DMS53 (cell line): Measurements from ENCODE around the gene TCEA3.
"Not testable (repeated sequence)": the region's sequence is repeated elsewhere in the genome, so short reads cannot be mapped to it uniquely, and the experiment has no call there.

ENCODE experiments used
- DNase-seq: peaks from one replicate; lab custom pipeline; 2025; lab: John Stamatoyannopoulos, UW

Gene TCEA3

DNA sequence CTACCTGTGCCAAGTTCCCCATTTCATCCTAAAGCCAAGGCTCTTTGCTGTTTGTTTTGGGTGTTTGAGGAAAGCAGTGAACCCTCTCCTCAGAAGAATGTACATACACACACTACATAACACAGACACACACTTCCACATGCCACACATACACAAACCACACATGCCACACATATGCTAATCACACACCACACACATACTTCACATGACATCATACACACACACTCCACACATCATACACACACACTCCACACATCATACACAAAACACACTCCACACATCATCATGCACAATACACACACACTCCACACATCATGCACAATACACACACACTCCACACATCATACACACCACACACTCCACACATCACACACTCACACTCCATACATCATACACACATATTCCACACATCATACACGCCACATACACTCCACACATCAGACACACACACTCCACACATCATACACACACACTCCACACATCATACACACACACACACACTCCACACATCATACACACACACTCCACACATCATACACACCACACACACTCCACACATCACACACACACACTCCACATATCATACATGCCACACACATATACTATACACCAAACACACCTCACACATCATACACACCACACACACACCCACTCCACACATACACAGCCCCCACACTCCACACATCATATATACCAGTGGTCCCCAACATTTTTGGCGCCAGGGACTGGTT lies 32.3 kb downstream of the TCEA3 start:
- DNase-seq: peak; percentile 24

DNA sequence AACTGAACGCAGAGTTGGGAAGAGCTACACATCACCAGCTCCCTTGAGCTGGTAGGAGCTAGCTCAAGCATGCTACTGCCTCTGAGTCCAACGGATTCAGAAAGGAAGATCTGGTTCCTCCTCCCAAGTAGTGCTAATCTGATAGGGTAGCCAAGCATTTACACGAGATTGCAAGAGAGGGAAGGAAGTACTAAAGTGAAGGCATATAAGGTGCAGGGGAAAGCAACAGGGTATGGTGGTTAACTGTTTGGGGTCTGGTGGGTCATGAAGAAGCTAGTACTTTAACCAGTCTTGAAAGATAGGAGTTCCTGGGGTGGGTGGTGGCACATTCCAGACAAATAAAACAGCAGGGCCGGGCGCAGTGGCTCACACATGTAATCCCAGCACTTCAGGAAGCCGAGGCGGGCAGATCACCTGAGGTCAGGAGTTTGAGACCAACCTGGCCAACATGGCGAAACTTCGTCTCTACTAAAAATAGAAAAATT lies 34.7 kb downstream of the TCEA3 start:
- DNase-seq: no peak

- DNase-seq: no peak
These were observed 37.1 kb downstream of the TCEA3 start for GRCh38 chr1:23387494-23387893.

GRCh38 chr1:23385119-23385621 lies 39.4 kb downstream of the TCEA3 start:
- DNase-seq: no peak

DNA sequence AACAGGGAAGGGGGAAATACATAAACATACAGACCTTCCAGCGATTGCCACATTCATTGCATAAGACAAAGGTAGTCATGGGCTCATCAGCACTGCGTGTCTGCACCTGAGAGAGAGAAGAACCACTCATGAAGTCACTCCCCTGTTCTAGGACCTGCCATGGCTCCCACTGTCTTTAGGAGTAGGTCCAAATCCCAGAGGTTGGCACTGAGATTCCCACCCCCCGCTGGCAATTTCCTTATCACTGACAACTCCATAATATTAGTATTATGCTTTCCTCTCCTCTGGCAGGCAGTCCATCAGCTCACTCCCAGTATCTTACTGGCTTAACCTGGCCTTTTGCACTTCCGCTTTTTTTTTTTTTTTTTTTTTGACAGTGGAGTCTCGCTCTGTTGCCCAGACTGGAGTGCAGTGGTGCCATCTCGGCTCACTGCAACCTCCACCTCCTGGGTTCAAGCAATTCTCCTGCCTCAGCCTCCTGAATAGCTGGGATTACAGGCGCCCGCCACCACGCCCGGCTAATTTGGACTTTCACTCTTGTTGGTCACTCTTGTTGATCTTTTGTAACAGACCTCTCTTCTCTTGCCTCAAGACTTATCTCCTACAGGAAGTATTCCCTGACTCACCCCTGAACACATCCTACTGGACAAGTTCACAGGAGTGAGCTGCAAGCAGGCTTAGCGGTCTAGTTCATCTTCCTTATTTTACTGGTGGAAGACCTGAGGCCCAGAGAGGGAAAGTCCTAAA lies 40.1 kb downstream of the TCEA3 start:
- peak; percentile 22 for DNase-seq

GRCh38 chr1:23383577-23384311 lies 40.8 kb downstream of the TCEA3 start:
- DNase-seq: no peak

GRCh38 chr1:23381233-23381885 lies 43.2 kb downstream of the TCEA3 start:
- no peak for DNase-seq

DNA sequence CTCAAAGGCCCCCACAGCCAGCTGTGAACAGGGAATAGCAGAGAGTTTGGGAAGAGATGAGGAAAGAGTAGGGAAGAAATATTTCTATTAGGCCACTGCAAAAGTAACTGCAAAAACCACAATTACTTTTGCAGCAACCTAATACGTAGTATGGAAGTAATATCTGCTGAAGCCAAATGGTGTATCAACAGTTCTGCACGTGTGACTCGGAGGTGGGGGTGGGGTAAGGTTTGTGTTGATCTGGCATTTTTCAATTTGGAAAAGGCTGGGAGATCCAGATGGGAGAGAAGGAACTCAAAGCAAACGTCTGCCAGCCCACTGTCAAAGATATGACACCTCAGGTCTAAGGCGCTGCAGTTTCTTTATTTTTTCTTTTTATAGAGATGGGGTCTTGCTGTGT lies 43.8 kb downstream of the TCEA3 start:
- no peak for DNase-seq

GRCh38 chr1:23380236-23380635 lies 44.3 kb downstream of the TCEA3 start:
- not testable (repeated sequence) for DNase-seq

DNA sequence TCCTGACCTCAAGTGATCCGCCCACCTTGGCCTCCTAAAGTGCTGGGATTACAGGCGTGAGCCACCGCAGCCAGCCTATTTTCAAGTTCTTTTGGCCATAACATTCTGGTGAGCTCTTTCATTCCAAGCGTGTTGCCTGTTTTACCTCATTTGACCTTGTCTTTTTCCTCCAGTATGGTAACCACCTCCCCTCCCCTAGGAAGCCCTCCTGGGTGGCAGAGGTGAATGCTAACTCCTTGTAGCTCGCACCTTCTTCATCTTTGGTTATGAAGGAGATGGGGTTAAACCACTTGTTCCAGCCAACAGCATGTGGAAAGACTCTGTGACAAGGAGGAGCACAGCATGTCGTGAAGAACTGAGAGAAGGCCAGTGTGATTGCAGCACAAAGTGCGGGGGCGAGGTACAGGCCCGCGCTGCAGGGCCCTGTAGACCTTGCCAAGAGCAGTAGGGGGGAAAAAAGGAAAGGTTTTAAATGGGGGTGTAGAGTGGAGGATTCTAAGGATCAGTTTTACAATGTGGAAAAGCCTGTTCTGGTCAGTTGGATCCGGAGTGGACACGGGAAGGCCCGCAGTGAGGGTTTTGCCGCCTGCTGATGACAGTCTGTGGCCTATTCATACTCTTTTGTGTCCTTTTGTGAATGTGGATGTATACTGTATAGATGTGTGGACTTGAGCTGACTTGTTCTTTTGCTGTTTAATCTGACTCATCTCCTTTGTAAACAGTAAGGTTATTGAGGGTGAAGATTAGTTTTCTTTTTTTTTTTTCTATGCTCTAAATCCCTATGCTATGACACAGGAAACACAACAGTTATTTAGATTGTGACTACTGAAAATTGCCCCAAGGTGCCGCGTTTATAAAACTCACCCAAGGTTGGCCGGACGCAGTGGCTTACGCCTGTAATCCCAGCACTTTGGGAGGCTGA lies 47.4 kb downstream of the TCEA3 start:
- peak; percentile 96 for DNase-seq

- not testable (repeated sequence) for DNase-seq
These were observed 50.3 kb downstream of the TCEA3 start for GRCh38 chr1:23374079-23374735.

- DNase-seq: no peak
These were observed 52.3 kb downstream of the TCEA3 start for GRCh38 chr1:23371987-23372880.

DNA sequence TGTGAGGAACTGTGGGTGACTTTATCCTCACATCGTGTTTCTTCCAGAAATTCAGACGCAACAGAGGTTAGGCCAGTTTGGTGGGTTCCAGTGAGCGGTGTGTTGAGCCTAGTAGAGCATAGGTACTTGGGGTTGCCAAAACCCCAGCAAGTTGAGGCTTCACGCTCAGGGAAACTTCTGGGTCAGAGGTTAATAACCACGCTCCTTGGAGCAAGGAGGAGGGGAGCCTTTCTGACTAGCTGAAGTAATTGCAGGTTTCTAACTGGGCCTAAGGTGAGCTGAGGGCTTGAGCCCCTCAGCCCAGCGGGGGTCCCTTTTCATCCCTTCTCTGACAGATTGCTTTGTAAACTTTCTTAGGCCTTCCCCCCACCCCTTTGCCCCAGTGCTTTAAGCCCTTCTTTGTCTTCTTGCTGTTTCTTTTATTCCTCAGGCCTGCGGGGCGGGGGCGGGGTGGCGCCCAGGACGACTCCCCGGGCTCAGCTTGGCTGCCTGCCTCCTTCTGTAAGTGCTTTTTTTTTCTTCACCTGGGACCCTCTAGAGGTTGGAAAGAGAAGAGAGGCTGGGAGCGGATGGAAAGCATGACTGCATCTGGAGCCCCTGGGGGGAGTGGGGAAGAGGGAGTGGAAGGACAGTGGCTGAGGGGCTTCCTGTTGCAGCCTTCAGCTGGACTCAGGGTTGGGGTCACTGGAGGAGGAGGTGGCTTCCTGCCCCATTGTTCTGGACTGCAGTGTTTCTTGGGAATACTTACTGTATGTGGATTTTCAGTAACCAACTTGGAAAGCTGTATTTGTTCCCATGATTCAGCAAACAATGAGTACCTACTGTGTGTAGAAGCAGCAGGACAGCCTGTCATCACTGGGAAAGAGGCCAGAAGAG lies 53.6 kb downstream of the TCEA3 start:
- DNase-seq: no peak

- no peak for DNase-seq
These were observed 54.2 kb downstream of the TCEA3 start for GRCh38 chr1:23370330-23370708.

DNA sequence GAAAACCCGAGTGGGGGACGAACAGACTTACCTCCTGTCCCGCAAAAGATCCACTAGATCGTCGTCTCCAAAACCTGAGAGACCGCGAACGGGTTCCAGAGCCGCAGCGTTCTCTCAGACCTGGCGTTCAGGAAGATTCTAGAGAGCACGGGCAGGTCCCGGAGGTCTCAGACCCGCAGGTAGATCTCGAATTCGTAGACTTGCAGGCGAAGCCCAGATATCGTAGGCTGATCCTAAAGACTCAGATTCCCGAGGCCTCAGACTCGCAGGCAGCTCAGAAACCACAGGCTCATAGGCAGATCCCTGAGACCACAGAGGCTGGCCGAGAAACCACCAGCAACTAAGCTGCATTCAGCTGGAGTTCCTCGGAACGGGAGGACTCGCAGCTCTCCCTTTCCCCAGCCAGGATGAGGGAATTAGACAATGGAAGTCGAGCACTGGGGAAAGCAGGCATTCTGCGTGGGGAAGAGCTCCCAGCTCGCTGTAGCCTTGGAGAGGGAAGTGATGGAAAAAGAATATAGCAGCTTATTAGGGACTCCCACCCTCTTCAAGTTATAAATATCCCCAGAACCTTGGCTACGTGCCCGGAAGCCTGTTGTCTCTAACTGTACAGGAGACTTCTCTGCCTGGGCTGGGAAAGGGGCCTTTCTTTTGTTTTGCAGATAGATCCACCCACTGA lies 55.1 kb downstream of the TCEA3 start, which contains the start of gene ZNF436:
Gene ZNF436, minus strand, starts transcription at position 502 of the 679 bp plus-strand sequence. CDS start 1,831 bp downstream, outside the sequence.
- DNase-seq: peak; percentile 83

DNA sequence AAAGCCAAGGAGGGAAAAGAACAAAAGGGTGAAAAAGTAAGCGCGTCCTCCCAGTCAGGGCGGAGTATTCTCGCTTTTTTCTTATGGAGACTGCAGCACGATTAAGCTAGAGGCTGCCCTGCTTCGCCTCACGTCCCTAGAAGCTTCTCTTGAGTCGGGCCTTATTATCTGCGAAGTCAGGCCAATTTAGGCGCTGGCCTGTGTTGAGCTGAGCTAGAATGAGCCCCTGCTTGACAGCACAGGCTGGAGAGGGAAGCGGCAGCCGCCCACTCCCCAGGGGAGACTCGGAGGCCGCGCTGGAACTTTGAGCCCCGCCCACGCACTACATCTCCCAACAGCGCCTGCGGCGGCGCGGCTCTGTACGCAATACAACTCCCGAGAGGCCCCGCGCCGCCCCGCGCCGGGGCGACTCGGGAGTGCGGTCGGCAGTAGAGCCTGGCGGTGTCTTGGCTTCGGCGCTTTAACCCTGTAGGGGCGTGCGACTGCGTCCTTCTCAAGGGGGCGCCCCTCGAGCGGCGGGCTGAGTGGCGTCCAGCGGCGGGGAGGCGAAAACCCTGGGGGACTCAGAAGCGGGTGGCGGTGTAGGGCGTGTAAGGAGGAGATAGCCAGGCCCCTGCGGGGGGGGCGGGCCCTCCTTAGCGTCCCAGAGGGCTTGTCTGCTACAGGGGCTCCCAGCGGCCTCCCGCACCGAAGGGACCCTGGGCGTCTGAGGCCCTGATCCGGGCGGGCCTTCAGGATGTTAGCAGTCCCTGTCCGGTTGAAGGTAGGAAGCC lies 55.8 kb downstream of the TCEA3 start:
- peak; percentile 96 for DNase-seq
